Tibial nerve (tissue), 3 donors: ENCODE measurements around the gene RBBP9.
"Not testable (repeated sequence)": the region's sequence is repeated elsewhere in the genome, so short reads cannot be mapped to it uniquely, and the experiment has no call there.

Experiments used
- CTCF ChIP-seq, 5 experiments: fragments of 200-600 bp in 3 of 5; fragments of 450-650 bp in 2 of 5; sonication (generic) in 3 of 5; IDR thresholded peaks; one replicate each; pipeline ENCODE4 v1.5.1; 2016 to 2019; ENCODE audit warnings: antibody characterized with exemption in 5 of 5, mild to moderate bottlenecking in 3 of 5, moderate library complexity in 2 of 5
- POLR2A ChIP-seq, 2 donors: fragments of 450-650 bp; IDR thresholded peaks; one replicate each; pipeline ENCODE4 v1.6.1; 2017; ENCODE audit warnings: antibody characterized with exemption in 2 of 2, mild to moderate bottlenecking in 2 of 2, moderate library complexity in 2 of 2

- TF ChIP-seq CTCF, POLR2A (IDR thresholded peaks at IDR 0.05): not testable (repeated sequence)
Observed at GRCh38 chr20:18522066-18522465, 25.0 kb upstream of the RBBP9 start.
